ENCODE measurements around the gene DPP7.

DPP7 gene

DNA sequence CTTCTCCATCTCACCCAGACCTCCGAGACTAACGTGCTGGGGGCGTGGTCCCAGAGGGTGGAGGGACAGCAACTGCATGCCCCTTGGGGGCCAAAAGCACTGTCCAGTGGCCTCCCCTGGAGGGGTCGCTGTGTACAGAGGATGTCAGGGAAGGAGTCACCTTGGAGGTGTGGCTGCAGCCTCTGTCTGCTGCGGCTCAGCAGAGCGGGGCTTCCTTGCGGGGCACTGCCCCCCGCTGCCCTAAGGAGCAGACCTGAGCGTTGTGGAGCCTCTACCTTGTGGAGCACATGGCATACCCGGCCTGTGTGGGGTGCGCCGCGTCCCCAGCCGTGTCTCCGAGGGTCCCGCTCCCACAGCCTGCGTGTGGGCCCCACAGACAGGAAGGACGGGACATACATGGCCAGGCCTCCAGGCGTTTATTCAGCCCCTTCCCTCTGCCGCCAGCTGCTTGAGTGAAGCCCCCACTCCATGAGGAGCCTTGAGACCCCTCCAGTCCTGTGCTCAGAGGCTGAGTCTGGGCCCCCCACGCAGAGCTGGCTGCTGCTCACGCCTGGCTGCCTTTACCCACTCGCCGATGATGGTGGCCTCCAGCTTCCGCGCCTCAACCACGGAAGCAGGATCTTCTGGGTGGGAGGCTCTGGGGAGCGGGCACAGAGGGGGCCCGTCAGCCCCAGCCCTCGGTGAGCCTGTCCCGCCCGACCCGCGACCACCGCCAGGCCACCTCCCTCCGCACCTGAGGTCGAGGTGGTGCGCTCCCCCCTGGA lies 4.2 kb downstream of the DPP7 start:
- DNase-seq = no peak

DNA sequence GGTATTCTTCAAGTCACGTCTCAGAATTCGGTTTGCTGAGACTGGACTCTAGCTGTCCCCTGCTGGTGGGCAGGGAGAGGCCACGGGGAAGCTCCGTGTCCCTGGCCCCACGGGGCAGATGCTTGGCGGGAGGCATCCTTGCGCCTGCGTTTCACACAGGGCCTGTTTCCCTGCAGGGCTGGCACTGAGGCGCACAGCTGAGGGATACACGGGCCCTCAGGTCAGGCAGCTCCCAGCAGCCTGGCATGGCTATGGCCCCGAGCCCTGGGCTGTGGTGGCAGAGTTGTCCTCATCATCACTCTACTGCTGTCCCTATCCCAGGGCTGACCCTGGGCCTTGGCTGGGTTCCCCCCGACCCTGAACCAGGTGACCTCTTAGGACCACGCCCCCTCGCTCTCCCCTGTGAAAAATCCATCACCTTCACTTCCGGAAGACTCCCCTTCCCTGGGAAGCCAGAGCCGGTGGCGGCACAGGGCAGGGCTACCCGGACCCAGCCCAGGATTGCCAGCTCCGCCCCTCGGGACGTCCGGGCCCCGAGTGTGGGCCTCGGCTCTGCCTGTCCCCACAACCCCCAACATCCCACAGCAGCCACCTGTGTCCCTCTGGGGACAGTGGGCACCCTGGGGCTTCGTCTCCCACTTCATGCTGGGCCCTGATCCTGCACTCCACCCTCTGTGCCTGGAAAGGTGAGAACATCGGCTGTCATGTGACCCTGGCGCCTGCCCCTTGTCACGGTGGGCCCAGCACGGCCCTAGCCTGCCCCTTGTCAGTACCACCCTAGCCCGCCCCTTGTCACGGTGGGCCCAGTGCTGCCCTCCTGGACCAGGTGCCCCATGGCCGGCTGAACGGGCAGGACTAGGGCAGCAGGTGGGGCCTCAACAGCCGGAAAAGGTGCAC lies 5.0 kb downstream of the DPP7 start:
- no peak for DNase-seq

DNA sequence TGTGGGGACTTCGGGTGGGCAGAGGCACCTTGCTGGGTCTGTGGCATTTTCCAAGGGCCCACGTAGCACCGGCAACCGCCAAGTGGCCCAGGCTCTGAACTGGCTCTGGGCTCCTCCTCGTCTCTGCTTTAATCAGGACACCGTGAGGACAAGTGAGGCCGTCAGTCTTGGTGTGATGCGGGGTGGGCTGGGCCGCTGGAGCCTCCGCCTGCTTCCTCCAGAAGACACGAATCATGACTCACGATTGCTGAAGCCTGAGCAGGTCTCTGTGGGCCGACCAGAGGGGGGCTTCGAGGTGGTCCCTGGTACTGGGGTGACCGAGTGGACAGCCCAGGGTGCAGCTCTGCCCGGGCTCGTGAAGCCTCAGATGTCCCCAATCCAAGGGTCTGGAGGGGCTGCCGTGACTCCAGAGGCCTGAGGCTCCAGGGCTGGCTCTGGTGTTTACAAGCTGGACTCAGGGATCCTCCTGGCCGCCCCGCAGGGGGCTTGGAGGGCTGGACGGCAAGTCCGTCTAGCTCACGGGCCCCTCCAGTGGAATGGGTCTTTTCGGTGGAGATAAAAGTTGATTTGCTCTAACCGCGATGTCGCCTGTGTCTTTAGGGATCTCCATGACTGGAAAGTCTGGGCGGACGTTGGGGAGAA lies 5.8 kb downstream of the DPP7 start:
- no peak for DNase-seq

DNA sequence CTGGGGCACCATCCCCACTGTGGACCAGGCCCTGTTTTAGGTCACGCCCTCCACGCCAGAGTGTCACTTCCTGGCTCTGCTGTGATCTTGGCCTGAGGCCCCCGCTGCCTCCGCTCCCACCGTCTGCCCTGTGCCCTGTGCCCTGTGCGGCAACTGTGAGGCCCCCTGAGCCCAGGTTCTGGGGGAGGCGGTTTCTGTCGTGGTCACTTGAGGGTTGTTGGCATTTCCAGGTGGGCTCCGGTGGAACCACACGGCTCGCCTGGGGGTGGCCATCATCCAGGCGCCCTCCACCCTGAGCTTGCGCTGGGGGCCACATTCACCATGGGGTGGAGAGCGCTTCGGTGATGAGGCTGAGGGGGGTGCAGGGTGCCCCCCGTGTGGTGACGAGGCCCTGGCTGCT lies 6.6 kb downstream of the DPP7 start:
- no peak for DNase-seq

DNA sequence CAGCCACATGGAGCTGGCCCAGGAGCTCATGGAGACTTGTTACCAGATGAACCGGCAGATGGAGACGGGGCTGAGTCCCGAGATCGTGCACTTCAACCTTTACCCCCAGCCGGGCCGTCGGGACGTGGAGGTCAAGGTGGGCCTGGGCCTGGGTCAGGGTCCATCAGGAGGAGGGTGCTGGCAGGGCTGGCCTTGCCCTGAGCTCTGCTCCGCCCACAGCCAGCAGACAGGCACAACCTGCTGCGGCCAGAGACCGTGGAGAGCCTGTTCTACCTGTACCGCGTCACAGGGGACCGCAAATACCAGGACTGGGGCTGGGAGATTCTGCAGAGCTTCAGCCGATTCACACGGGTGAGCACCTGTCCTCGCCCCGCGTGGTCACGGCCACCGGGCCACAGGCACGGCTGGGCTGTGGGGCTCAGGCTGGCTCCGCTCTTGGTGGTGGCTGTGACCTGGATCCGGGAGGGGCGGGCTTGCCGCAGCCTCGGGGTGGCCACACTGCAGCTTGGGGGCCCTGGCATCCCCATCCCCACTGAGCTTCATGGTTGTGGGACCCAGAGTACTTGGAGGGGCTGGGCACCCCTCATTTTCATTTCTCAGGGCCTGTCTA lies 7.1 kb downstream of the DPP7 start:
- no peak for DNase-seq

DNA sequence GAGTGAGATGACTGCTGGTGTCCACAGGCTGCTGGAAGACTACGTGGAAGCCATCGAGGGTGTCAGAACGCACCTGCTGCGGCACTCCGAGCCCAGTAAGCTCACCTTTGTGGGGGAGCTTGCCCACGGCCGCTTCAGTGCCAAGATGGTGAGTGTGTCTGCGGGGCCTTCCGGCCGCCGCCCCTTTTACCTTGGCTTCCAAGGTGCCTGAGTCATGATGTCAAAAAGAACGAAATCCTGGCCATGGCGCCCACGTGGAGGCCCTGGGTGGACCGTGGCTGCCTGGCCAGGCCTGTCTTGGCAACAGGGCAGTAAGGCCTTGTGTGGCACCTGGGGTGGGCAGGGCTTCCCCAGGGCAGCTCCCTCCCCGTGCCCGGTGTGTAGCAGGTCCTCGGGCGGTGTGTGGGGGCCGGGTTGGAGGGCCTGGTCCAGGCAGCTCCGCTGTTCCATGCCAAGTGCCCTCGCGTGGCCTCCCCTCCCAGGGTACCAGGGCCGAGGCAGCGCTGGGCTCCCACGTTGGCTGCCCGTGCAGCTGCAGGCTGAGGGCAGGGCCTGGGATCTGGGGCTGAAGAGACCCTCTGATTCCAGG lies 7.8 kb downstream of the DPP7 start:
- no peak for DNase-seq

DNA sequence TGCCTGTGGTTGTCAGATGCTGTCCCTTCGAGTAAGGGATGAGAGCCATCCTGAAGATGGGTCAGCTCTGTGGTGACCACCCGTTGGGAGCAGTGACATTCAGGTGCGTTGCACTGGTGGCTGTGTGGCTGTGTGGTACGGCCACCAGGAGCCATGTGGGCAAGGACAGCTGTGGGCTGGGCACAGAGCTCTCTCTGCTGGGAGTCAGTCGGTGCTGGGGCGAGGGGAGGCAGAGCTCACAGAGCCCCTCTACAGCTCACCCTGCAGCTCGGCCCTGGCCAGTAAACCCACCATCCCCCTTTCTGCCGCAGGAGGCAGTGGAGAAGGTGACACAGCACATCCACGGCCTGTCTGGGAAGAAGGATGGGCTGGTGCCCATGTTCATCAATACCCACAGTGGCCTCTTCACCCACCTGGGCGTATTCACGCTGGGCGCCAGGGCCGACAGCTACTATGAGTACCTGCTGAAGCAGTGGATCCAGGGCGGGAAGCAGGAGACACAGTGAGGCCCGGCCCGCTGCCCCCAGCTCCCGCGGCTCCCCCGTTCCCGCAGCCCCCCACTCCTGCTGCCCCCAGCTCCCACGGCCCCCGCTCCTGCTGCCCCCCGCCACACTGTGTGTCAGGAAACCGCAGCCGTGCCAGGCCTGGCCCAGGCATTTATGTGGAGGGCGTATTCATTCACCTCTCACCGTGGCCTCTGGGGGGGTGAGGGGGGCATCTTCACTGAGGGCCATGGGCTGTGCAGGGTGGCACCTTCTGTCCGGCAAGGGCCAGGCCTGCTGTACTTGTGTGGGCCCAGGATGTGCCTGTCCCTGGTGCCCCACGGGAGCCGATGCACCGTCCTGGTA lies 8.5 kb downstream of the DPP7 start:
- DNase-seq = no peak

DNA sequence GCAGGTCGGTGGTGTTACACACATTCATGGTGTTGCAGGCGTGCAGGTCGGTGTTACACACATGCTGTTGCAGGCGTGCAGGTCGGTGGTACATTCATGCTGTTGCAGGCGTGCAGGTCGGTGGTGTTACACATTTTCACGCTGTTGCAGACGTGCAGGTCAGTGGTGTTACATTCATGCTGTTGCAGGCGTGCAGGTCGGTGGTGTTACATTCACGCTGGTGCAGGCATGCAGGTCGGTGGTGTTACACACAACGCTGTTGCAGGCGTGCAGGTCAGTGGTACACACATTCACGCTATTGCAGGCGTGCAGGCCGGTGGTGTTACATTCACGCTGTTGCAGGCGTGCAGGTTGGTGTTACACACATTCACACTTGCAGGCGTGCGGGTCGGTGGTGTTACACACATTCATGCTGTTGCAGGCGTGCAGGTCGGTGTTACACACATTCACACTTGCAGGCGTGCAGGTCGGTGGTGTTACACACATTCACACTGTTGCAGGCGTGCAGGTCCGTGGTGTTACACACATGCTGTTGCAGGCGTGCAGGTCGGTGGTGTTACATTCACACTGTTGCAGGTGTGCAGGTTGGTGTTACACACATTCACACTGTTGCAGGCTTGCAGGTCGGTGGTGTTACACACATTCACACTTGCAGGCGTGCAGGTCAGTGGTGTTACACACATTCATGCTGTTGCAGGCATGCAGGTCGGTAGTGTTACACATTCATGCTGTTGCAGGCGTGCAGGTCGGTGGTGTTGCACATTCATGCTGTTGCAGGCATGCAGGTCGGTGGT lies 11.1 kb downstream of the DPP7 start:
- no peak for DNase-seq

DNA sequence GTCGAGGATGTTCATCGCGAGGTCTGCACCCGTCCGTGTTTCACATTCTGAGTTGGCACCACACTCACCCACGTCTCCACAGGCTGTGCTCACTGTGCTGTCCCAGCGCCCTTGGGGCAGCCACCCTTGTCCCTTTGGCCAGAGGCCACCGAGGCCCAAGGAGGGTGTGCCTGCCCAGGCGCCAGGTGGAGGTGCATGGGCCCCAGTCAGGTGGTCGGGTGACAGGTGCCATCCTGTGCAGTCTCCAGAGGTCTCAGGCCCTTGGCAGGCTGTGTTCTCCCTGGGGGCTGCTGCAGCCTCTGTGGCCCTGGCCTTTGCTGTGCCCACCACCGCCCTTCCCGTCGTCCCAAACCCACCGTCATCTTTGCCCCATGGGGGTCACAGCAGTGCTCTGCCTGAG lies 15.3 kb downstream of the DPP7 start:
- DNase-seq = no peak

DNA sequence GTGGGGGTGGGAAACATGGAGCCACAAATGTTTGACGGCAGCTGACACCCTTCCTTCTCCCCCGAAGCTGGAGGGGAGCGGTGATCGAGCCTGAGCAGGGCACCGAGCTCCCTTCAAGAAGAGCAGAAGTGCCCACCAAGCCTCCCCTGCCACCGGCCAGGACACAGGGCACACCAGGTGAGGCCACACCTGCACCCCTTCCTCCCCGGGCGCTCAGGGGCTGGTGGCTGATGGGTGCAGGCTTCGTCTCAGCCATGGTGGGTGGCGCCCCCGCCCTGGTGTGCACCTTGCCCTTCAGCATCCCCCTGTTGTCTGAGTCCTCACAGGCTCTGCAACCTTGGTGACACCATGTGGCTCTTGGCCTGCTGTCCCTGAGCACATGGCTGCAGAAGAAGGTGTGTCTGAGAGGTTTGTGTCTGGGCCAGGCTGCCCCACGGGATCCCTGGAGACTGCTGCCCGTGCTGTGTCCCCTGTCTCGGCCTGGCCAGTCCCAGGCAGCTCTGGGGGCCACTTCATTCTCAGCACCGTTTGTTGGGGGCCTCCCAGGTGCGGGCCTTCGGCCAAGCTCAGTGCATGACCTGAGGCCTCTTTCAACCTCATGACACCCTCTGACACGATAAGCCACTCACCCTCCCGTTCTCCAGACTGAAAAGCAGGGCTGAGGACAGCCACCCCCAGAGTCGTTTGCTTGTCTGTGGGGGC lies 16.6 kb downstream of the DPP7 start:
- no peak for DNase-seq

DNA sequence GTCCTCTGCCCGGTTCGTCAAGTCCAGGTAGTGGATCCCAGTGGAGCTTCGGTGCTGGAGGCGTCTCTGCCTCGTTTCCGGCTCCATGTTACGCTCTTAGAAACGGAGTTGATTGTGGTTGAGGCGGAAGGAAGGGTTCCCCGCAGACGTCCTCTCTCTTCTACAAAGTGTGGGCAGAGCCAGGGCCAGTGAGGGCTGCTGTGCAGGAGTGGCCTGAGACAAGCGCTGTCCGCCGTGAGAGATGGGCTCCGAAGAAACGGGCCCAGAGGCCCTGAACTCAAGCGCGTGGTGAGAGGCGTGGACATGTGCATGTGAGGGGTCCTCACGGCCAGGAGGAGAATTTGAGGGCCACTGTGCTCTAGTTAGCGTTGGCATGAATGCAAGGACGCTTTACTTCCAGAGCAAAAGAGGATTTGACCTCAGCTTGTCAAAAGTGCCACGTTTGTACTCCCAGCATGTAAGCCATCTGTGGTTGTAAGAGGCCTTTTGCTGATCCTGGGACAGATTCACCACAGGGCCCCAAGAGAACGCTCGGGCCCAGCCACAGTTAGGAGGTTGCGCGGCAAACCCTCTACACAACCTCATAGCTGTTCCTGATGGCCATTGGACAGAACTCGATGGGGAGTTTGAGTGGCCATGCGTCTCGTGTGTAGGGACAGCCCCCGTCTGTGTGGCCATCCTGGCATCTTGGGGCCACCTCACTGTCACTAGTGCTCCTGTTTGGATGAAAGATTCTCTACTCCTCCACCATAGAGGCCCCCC lies 17.6 kb downstream of the DPP7 start:
- DNase-seq = no peak

DNA sequence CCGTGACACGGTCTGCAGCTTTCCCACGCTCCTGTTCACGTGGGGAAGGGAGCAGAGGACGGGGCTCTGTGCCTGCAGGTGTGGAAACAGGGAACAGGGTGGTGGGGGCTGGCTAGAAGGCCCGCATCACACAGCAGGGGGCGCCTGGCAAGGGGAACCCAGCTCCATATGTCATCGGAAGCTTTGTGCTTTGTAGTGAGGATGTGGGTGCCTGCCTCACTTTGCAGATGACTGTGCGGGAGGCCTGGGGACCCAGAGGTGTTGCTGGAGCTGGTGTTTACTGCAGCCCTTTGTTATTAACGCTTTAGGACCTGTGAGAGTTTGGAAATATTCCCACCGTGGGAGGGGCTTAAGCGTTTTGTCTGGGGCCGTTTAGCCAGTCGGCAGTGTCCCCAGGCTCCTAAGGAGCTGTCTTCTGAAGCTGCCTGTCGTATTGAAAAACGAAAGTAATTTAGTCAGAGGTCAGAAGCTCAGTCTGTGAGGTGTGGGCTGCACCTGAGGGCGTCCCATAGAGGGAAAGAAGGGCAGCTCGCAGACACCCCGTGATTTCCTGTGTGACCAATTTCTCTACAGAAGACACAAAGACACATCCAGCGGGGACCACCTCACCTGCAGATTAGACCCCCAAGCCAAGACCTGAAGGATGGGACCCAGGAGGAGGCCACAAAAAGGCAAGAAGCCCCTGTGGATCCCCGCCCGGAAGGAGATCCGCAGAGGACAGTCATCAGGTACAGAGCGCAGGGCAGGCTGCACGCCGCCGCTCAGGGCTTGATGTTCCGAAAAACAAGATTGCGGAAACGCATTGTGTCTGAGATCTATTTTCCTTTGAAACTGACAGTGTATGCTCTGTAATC lies 18.6 kb downstream of the DPP7 start:
- DNase-seq = no peak

DNA sequence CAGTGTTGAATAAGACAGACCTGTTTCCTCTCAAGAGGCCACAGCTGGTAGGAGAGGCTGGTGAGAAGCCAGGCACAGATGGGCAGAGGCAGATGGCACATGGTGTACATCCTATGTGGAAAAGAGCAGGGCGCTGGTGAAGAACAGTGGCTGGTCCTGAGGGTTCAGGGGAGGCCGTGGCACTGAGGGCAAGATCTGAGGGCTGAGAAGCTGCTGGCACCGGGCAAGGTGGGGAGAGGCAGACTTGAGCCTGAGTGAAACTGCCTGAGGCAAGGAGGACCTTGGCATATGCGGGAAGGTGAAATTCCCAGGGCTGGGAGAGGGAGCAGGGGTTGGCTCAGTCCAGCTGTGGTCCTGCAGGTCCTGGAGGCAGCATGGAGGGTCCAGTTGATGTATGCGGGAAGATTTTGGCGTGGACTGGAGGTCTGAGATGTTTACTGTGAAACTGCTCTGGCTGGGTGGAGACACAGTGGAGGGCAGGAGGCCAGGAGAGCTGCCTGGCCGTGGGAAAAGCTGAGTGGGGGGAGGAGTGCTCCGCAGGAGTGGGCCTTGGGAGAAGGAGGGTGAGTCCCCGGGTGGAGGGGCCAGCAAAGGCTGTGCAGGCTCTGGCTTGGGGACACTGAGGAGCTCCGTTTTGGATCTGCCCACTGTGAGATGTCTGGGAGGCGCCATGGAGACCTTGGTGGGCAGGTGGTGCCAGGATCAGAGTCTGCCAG lies 25.1 kb downstream of the DPP7 start:
- DNase-seq = no peak

DNA sequence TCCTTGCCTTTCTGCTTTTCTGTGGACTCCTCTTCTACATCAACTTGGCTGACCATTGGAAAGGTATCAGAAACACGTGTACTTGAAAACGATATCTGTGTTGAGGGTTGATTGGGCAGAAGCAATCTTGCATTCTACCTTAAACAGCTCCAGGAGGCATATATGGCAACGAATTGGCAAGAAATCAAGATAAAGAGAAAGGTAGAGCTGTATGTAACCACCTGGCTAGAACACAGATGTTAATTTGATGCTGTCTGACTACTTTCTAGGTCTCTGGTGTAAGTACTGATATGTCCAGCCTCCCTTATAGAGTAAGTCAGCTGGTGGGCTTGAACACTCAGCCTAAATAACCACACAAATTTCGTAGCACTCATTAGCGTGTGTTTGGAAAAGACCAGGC lies 26.4 kb downstream of the DPP7 start:
- DNase-seq = no peak

DNA sequence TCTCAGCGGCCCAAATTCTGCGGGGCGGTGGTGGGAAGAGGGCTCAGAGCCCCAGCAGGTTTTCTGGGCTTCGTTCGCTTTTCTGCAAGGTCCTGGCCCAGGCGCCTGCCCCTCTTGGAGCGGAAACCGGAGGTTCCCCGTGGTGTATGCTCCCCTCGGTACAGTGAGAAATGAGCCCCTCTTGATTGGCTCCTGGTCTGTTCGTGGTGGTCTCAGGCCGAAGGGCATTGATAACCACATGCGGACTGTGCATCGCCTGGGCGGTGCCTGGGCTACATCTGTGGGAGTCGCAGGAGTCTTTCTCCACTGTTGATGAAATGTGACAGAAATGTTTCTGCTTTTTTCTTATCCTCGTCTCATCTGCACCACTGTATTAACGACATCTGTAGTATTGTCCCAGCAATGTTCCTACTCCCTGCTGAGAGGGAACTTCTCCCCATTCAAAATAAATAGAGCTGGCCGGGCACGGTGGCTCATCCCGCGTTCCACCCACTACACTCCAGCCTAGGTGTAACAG lies 27.1 kb downstream of the DPP7 start:
- DNase-seq = no peak

DNA sequence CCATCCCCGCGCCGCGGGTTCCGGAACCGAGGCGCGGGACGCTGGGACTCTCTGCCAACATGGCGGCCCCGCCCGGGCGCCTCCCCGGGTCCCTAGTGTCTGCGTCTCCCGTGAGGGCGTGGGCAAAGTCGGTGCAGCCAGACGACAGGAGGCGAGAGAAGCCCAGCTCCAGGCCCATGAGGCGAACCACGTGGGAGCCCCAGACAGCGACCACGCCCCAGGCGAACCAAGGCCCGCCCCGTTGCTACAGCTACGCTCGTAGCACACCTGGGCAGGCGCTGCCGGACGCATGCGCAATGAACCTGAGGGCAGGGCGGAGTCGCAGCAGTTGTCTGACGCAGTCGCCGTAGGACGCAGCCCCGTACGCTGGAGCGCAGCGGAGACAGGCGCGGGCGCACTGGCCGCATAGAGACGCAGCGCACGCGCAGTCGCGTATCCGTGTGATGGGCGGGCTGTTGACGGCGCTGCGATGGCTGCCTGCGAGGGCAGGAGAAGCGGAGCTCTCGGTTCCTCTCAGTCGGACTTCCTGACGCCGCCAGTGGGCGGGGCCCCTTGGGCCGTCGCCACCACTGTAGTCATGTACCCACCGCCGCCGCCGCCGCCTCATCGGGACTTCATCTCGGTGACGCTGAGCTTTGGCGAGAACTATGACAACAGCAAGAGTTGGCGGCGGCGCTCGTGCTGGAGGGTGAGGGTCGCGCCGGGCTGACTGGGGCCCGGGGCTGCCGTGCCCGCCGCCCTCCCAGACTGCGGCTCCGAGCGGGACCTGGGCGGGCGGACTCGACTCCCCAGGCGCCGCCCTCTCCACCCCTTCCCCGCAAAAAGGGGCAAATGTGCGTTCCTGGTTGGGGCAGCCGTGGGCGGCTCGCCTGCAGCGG lies 27.8 kb downstream of the DPP7 start, which contains the start of gene MAN1B1:
Gene MAN1B1, plus strand, starts transcription at position 455 of the 878 bp plus-strand sequence. Its CDS starts 15 bp downstream, at position 470.
- peak; percentile 98 for DNase-seq

Measured in fibroblast of upper back skin (primary cell).